Measurements from ENCODE around the gene MOSMO.

GRCh38 chr16:22081050-22081449 is 73.1 kb downstream of the MOSMO start:
- TF ChIP-seq CTCF (IDR thresholded peaks at IDR 0.05) (no peak), POLR2A (IDR thresholded peaks at IDR 0.05) (no peak)

Measured in lower leg skin (tissue), 3 donors.